Activated CD4-positive, alpha-beta memory T cell treated with anti-CD3 and anti-CD28 coated beads for 36 hours (primary cell): ENCODE measurements around the gene RIMS4. TPM values are rescaled to one million over a fixed set of nuclear protein-coding genes. Genes with fewer than 3 reads are reported as not detected.
A peak's percentile ranks its signal among the peaks of the same experiment; 100 is the strongest.

ENCODE experiments used
- CTCF ChIA-PET: fragments of 350-600 bp; sonication (Branson Sonifier 250); formaldehyde crosslinking; loops from one replicate; lab custom pipeline; 2021; ENCODE audit warnings: antibody characterized with exemption, inconsistent platforms; lab: Charles Lee
- POLR2A ChIA-PET: fragments of 350-600 bp; sonication (Branson Sonifier 250); formaldehyde crosslinking; loops from one replicate; lab custom pipeline; 2021; ENCODE audit warnings: antibody characterized with exemption; lab: Charles Lee
- DNase-seq: peaks from one replicate; pipeline ENCODE4 v3.0.0-alpha.2; 2020
- H3K27ac Mint-ChIP-seq: one replicate; pipeline ENCODE4 v1.8.0; 2021; ENCODE audit warnings: mixed read lengths
- H3K27me3 Mint-ChIP-seq: one replicate; pipeline ENCODE4 v1.8.0; 2021; ENCODE audit warnings: mixed read lengths
- H3K36me3 Mint-ChIP-seq: one replicate; pipeline ENCODE4 v1.8.0; 2021; ENCODE audit warnings: mixed read lengths
- H3K4me1 Mint-ChIP-seq: one replicate; pipeline ENCODE4 v1.8.0; 2021; ENCODE audit warnings: low read depth, mixed read lengths
- H3K4me3 Mint-ChIP-seq: one replicate; pipeline ENCODE4 v1.8.0; 2021; ENCODE audit warnings: mild to moderate bottlenecking, mixed read lengths
- H3K9me3 Mint-ChIP-seq: one replicate; pipeline ENCODE4 v1.8.0; 2021; ENCODE audit warnings: mixed read lengths
- intact Hi-C: fragments of 100-400 bp; cut with micrococcal nuclease; formaldehyde crosslinking; loops from one replicate; pipeline ENCODE4 v1.15.1; 2023
- total RNA-seq, 2 experiments: library from RNA; stranded (reverse); gene quantifications; one replicate each; pipeline ENCODE4 v1.2.3, GENCODE V29; 2021

Gene RIMS4
- not detected for total RNA-seq

- no peak within 1 kb of the TSS for H3K27ac Mint-ChIP-seq
- H3K27me3 Mint-ChIP-seq, result peaks cover 50% of the 10 kb centered on the region
- DNase-seq, result no peak
- POLR2A ChIA-PET, result no interaction called here
- intact Hi-C loops, result no loop called here
- H3K9me3 Mint-ChIP-seq, result no peaks in the 10 kb centered on the region
- CTCF ChIA-PET, result no interaction called here
- no peaks in the 10 kb centered on the region for H3K36me3 Mint-ChIP-seq
- H3K4me3 Mint-ChIP-seq, result peak within 1 kb of the TSS; percentile 20
- H3K4me1 Mint-ChIP-seq, result peaks cover 5% of the 10 kb centered on the region
Observed at GRCh38 chr20:44810391-44811149, at the start of gene RIMS4. Gene RIMS4 (minus strand): TSS chr20:44810546. CDS start chr20:44810271, 275 bp downstream.

DNA sequence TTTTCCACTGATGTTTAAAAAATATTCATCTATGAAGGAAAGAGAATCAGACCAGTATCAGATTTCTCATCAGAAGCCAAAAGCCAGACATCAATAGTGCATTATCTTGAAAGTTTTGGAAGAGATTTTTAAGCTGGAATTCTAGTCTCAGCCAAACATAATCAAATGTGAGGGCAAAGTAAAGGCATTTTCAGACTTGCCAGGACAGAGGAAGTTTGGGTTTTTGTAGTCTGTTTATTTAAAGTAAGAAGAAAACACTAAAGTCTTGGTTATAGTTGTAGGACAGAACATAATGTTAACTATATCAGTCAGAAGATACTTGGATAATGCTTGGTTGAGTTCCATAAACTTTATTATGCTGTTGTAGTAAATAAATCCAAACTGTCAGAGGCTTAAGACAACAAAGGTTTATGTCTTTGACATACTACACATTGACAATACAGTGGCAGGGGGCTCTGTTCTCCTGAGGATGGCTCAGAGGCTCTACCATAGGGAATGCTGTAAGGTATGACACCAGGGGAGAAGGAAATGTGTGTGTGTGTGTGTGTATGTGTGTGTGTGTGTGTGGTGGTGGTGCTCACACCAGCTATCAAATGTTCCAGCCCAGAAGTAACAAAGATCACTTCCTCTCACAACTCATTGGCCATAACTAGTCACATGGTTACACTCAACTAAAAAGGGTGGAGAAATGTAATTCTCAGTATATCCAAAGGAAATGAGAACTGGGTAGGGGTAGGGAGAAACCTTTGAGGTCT lies 48.4 kb upstream of the RIMS4 start:
- no peaks in the 10 kb centered on the region for H3K4me1 Mint-ChIP-seq
- intact Hi-C loops, result no loop called here
- POLR2A ChIA-PET, result no interaction called here
- no peaks in the 10 kb centered on the region for H3K36me3 Mint-ChIP-seq
- H3K27ac Mint-ChIP-seq, result no peak overlapping the region
- CTCF ChIA-PET, result no interaction called here
- no peak overlapping the region for H3K4me3 Mint-ChIP-seq
- peaks cover 2% of the 10 kb centered on the region for H3K27me3 Mint-ChIP-seq
- no peak for DNase-seq
- H3K9me3 Mint-ChIP-seq, result no peaks in the 10 kb centered on the region

GRCh38 chr20:44856856-44857448 lies 46.6 kb upstream of the RIMS4 start:
- POLR2A ChIA-PET, result no interaction called here
- Mint-ChIP-seq H3K36me3 (no peaks in the 10 kb centered on the region), H3K27me3 (peaks cover 2% of the 10 kb centered on the region), H3K4me3 (no peak overlapping the region), H3K27ac (no peak overlapping the region), H3K4me1 (no peaks in the 10 kb centered on the region), H3K9me3 (no peaks in the 10 kb centered on the region)
- CTCF ChIA-PET, result no interaction called here
- intact Hi-C loops, result no loop called here
- no peak for DNase-seq

- Mint-ChIP-seq H3K9me3 (no peaks in the 10 kb centered on the region), H3K27ac (no peak overlapping the region), H3K4me3 (no peak overlapping the region), H3K4me1 (no peaks in the 10 kb centered on the region), H3K27me3 (peaks cover 2% of the 10 kb centered on the region), H3K36me3 (no peaks in the 10 kb centered on the region)
- ChIA-PET POLR2A (no interaction called here), CTCF (interaction anchor here (0.8 kb wide), 1 partner anchor 9 kb away, joined by 3 read pairs; no protein-coding TSS in a partner anchor)
- intact Hi-C loops, result no loop called here
- no peak for DNase-seq
Observed at GRCh38 chr20:44856442-44856841, 46.1 kb upstream of the RIMS4 start.

DNA sequence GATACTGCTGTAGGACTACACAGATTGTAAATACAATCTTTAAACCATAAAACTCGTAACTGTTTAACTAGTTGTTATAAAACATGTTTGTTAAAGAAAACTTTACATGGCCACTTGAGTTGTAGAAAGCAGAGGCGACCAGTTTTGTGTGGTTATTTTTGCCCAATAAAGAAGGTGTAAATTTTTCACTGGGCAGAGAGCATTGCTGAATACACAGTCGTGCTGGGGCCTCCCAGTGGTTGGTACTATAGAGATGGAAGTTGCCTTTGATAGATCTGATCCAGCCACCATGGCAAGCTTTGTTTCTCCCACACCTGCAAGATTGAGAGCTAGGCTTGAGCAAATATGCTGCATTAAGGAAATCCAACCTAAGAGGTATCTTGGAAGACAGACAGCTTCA lies 41.2 kb upstream of the RIMS4 start:
- Mint-ChIP-seq H3K27ac (no peak overlapping the region), H3K4me1 (no peaks in the 10 kb centered on the region), H3K9me3 (no peaks in the 10 kb centered on the region), H3K4me3 (no peak overlapping the region), H3K27me3 (peaks cover 2% of the 10 kb centered on the region), H3K36me3 (no peaks in the 10 kb centered on the region)
- POLR2A ChIA-PET, result no interaction called here
- CTCF ChIA-PET, result no interaction called here
- intact Hi-C loops, result no loop called here
- no peak for DNase-seq

DNA sequence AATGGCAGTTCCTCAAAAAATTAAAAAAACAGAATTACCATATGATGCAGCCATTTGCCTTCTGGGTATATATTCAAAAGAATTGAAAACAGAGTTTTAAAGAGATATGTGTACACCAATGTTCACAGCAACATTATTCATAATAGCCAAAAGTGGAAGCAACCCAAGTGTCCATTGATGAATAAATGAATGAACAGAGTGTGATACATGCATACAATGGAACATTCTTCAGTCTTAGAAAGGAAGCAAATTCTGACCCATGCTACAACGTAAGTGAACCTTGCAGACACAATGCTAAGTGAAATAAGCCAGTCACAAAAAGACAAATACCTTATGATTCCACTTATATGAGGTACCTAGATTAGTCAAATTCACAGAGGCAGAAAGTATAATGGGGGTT lies 40.5 kb upstream of the RIMS4 start:
- H3K4me3 Mint-ChIP-seq, result no peak overlapping the region
- H3K27me3 Mint-ChIP-seq, result peaks cover 2% of the 10 kb centered on the region
- POLR2A ChIA-PET, result no interaction called here
- no peaks in the 10 kb centered on the region for H3K36me3 Mint-ChIP-seq
- intact Hi-C loops, result no loop called here
- H3K4me1 Mint-ChIP-seq, result no peaks in the 10 kb centered on the region
- no peak for DNase-seq
- no peak overlapping the region for H3K27ac Mint-ChIP-seq
- CTCF ChIA-PET, result no interaction called here
- no peaks in the 10 kb centered on the region for H3K9me3 Mint-ChIP-seq

- Mint-ChIP-seq H3K36me3 (no peaks in the 10 kb centered on the region), H3K9me3 (no peaks in the 10 kb centered on the region), H3K4me1 (no peaks in the 10 kb centered on the region), H3K4me3 (no peak overlapping the region), H3K27me3 (peaks cover 2% of the 10 kb centered on the region), H3K27ac (no peak overlapping the region)
- POLR2A ChIA-PET, result no interaction called here
- CTCF ChIA-PET, result interaction anchor here (1.1 kb wide), 1 partner anchor 16 kb away, joined by 4 read pairs; no protein-coding TSS in a partner anchor
- DNase-seq, result no peak
- intact Hi-C loops, result no loop called here
Observed at GRCh38 chr20:44850272-44850671, 39.9 kb upstream of the RIMS4 start.

GRCh38 chr20:44849703-44850102 lies 39.4 kb upstream of the RIMS4 start:
- no peaks in the 10 kb centered on the region for H3K36me3 Mint-ChIP-seq
- intact Hi-C loops, result no loop called here
- no peaks in the 10 kb centered on the region for H3K9me3 Mint-ChIP-seq
- no peak overlapping the region for H3K27ac Mint-ChIP-seq
- DNase-seq, result no peak
- CTCF ChIA-PET, result interaction anchor here (1.1 kb wide), 1 partner anchor 17 kb away, joined by 4 read pairs; no protein-coding TSS in a partner anchor
- H3K4me1 Mint-ChIP-seq, result no peaks in the 10 kb centered on the region
- POLR2A ChIA-PET, result no interaction called here
- peaks cover 2% of the 10 kb centered on the region for H3K27me3 Mint-ChIP-seq
- H3K4me3 Mint-ChIP-seq, result no peak overlapping the region

DNA sequence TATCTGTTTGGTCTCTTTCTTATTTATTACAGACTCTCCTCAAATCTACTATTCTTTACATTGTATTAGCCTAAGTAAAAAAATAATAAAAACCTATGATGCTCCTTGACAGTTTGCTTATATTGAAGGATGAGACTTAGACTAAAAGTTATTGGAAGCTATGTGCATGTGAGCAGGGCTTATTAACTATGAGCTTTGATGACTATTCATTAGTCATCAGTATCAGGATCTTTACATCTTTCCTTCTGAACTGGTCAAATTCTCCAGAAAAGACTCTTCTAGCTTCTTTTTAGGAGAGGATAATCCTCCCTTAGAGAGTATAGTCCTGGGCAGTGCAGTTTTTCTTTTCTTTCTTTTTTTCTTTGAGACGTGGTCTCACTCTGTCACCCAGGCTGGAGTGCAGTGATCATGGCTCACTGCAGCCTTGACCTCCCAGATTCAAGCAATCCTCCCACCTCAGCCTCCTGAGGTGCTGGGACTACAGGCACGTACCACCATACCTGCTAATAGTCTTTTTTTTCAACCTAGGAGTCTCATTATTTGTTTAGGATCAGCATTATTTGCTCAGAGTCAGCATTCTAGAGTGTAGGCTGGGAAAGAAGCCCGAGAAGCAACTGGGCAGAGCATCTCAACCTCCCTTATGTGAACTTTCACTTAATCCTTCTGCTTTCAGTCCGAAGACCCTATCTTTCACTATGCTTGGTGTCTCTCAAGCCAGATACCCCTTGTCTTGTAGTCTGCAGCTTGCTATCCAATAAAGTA lies 38.1 kb upstream of the RIMS4 start:
- Mint-ChIP-seq H3K27ac (no peak overlapping the region), H3K4me1 (peaks cover 2% of the 10 kb centered on the region), H3K36me3 (no peaks in the 10 kb centered on the region), H3K27me3 (no peaks in the 10 kb centered on the region), H3K9me3 (no peaks in the 10 kb centered on the region), H3K4me3 (no peak overlapping the region)
- CTCF ChIA-PET, result interaction anchor here (0.9 to 2.0 kb wide), 3 partner anchors 8 to 163 kb away, joined by 3 to 4 read pairs (median 3); no protein-coding TSS in a partner anchor
- POLR2A ChIA-PET, result no interaction called here
- no peak for DNase-seq
- intact Hi-C loops, result no loop called here

DNA sequence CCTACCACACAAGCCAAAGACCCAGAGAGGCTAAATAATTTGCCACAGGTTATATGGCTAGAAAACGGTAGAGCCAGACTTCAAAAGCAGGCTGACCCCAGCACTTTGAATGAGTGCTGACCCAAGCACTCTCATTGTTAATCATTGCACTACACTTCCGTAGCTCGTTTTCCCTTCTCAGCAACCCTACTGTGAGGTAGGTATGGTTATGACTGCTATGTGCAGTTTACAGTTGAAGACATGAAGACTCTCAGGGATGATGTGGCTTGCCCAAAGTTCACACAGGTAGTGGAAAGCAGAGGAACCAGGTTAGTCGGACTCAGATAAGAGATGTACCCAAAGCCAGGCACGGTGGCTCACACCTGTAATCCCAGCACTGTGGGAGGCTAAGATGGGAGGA lies 33.5 kb upstream of the RIMS4 start:
- ChIA-PET CTCF (no interaction called here), POLR2A (no interaction called here)
- Mint-ChIP-seq H3K4me3 (no peak overlapping the region), H3K27ac (no peak overlapping the region), H3K36me3 (no peaks in the 10 kb centered on the region), H3K27me3 (peaks cover 12% of the 10 kb centered on the region), H3K9me3 (no peaks in the 10 kb centered on the region), H3K4me1 (peaks cover 2% of the 10 kb centered on the region)
- peak; percentile 26 for DNase-seq
- intact Hi-C loops, result no loop called here

DNA sequence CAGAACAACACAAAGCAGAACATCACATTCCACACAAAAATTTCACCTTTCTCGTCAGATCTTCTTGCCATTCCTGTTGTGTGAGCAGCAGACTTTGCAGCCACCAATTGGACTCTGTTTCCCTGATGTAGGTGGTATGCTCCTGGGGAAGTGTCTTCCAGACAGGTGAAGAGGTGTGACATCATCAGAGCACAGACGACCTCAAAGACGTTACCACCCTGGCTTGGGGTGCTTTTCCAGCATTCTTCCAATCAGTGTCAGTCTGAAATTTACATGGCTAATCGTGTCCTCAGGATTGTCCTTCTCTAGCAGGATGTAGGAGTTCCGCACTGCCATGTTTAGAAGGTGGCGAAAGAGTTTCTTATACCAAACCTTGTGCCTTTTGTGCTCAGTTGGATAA lies 31.6 kb upstream of the RIMS4 start:
- CTCF ChIA-PET, result no interaction called here
- Mint-ChIP-seq H3K4me3 (no peak overlapping the region), H3K4me1 (peaks cover 2% of the 10 kb centered on the region), H3K27ac (no peak overlapping the region), H3K36me3 (no peaks in the 10 kb centered on the region), H3K27me3 (peaks cover 17% of the 10 kb centered on the region), H3K9me3 (no peaks in the 10 kb centered on the region)
- intact Hi-C loops, result no loop called here
- no peak for DNase-seq
- POLR2A ChIA-PET, result no interaction called here

DNA sequence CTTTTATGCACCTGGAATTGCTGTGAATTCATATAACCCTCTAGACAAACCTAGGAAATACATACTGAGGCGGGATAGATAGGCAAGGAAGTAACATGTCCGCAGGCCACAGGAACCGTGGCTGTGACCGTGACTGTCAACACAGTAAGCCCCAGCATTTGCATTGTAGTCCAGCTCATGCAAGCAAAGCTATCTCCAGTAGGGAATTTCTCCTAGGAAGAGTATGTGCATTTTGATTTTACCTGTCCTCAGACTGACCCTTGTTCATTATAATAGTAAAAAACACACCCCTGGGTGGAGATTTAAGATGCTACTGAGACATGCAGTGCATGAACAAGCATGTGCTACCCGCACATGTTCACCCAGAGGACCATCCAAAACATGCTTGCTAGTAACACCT lies 30.5 kb upstream of the RIMS4 start:
- Mint-ChIP-seq H3K4me3 (no peak overlapping the region), H3K4me1 (peaks cover 2% of the 10 kb centered on the region), H3K36me3 (no peaks in the 10 kb centered on the region), H3K27ac (no peak overlapping the region), H3K9me3 (no peaks in the 10 kb centered on the region), H3K27me3 (peaks cover 17% of the 10 kb centered on the region)
- intact Hi-C loops, result no loop called here
- no peak for DNase-seq
- CTCF ChIA-PET, result interaction anchor here (1.2 kb wide), 1 partner anchor 26 kb away, joined by 6 read pairs; no protein-coding TSS in a partner anchor
- POLR2A ChIA-PET, result no interaction called here
